ENCODE data around the gene ARHGAP24. TPM values are rescaled to one million over a fixed set of nuclear protein-coding genes. Genes with fewer than 3 reads are reported as not detected.
"Not testable (repeated sequence)": the region's sequence is repeated elsewhere in the genome, so short reads cannot be mapped to it uniquely, and the experiment has no call there.

ARHGAP24 gene
- total RNA-seq, 1 experiment from 2014 or later: 35.7 TPM

DNA sequence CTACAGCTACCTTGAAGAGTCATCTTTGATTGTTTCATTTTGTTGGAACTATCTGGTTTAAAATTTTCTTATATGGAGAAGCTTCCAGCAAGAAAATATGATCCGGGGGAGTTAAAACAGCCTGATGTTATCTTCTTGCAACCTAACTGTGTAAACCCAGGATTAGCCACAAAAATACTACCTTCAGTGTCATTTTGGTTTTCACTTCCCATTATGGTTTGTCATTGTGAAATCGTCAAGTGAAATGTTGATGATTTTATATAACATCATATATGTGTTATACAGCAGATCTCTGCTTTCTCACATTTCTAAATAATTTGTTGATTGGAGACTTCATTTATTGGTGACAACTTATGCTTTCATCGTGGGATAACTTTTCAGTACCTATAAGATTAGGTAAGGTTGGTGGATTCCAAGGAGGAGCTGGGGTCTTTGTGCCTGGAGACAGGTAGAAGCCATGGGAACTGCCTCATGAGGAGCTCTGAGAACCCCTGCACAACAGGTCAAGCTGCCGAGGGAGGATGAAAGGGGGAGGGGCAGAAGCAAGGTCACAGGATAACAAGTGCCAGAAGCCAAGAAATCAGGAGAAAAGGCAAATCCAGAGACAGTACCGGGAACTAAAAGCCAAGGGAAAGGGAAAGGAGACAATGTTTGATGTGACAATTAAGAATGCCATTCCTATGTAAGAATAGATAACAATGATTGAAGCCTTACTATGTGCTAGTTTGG lies 7.2 kb downstream of the ARHGAP24 start:
- no peak for DNase-seq (ENCODE audit: low read depth)

DNA sequence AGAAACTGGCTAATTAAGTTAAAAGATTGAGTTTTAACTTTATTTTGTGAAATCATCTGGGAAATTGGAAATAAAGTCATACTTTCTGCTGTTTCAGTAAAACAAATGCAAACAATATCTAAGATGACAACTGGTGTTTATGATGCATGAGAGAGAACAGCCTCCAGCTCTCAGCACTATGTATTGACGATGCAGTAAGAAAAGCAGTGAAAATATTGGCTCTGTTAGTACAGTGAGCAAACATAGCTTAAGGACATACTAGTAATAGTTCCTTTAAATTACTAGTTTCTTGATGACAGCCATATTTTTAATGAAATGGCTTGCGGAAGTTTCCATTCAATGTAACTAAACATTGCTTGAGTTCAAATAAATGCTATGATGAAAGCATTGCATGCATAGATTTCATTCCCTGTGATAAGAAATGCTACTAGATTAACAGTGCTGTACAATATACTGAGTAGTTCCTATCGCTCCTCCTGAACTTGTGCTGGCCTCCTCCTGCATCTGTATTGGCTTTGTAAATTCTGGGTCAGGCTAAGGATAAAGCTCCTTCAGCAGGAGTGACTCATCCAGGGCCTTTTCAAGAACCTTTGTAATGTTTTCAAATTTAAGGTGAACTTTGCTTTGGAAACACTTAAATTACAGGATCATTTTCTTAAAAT lies 11.6 kb downstream of the ARHGAP24 start:
- peak; percentile 51 for DNase-seq (ENCODE audit: low read depth)

DNA sequence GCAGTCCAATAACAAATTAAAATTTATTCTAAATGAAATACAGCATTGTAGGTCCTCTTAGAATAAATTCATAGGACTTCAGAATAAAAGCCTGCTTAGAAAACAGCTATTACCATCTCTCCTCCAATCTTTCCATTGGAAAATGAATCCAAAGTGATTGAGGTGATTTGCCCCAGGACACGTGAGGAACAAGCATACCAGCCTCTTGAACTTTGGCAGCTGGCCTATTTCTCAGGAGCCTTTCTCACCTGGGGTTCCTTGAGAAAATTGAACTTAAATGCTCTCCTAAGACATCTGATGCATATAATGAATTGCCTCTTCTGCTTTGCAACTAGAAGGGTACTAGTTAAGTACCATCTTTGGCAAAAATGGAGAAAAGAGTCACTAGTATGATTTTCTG lies 13.5 kb downstream of the ARHGAP24 start:
- no peak for DNase-seq (ENCODE audit: low read depth)

DNA sequence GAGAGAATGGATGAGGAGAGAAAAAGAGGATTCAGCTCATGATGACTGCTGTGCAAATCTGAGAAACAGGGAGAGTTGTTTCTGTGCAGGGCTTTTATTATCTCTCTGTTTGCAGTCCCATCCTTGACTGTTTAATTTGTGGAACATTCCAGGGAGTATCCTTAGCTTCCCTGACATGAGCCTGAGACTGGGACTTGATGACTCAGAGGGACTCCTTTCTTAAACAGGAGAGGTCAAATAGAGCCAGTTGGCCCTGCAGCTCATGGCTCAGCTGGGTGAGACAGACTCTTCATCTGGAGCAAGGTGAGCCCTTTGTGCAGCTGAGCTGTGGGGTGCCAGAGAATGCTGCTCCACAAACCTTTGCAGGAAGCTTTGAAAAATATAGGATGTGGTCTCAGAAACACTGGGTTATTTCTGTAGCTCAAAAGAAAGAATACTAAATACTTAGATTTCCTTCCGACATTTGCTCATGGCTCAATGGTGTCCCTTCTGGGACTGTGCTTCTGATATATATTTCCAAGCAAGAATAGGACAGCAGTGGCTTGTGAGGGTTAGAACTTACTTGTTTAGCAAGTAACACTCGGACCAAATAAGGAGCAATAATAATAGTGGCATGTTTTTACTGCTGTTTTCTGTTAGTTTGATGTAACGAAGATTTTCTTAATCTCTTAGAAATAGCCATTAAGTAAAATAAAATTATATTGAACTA lies 14.5 kb downstream of the ARHGAP24 start:
- peak; percentile 91 for DNase-seq (ENCODE audit: low read depth)

DNA sequence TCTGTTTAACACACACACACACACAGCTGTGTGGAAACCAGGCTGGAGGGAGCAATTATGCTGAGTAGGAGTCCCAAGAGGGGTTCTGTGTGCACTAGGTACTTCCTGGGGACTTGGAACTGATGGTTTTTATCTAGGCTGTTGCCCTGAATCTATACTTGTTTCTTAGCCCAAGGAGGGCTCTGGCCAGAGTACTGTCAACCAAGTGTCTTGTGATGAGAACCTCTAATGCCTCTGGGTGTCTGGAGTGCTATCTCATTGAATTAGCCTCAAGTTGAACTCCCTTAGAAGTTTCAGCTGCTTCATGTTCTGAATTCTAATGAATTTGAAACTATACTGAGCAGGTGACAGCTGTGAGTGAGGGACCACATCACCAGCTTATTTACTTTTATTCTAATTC lies 16.6 kb downstream of the ARHGAP24 start:
- DNase-seq (ENCODE audit: low read depth): peak; percentile 50

DNA sequence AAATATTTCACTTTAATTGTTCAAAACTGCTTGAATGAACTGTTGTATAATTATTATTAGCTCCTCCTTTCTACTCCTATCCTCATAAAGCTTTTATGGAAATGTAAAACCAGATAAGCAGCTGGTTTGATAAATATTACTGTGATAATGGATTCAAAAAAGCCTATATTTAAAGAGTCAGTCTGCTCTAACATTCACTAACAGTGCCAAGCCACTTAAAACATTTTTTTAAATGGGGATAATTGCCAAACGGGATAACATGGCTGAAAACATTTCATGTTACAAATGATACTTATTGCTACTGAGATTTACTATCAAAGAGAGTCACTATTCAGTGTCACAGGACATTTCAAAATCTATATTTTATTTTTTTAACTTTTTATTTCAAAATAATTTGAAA lies 17.4 kb downstream of the ARHGAP24 start:
- no peak for DNase-seq (ENCODE audit: low read depth)

DNA sequence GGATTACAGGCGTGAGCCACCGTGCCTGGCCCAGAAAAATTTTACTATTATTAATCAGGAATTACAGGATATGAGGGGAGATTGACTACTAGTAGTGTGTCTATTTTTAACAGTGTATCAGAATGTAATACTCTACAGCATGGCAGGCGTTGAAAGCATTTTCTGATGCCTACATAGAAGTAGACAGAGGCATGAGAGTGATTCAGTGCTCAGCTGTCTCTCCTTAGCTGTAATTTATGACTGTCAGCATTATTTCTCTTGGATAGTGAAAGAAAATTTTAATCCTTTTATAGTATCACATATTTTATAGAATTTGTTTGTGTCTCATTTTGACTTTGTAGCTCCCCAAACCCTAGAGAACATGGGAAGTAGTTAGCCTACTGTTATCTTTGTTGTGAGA lies 20.7 kb downstream of the ARHGAP24 start:
- DNase-seq (ENCODE audit: low read depth): peak; percentile 73

DNA sequence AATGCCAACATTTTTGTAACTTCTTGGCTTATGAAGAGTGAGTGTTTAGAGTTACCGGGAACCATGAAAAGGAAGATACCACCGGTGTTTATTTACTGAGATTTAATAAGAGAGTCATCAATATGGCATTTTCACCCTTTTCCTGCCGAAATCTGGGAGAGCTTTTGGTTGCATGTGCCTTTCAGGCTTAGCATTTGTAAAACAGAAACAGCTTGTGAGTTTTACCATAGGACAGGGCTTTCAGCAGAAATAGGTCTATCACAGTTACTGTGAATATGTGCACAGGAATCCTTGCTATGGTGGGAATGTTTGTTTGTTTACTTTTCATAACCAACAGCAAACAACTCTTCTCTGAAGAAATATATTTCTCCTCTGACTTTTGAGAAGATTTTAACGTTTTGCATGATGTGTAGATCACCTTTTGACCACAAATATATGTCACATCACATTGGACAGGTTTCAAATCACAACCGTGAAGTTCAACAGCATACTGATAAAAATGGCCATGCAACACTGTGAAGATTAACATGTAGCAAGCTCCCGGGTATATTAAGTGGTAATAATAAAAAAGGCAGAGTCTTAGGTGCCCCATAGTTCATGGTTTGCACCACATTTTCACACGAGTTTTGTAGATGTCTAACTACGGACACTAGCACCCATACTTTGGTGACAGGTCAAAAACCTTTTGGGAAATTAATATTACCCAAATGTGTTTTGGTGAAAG lies 21.3 kb downstream of the ARHGAP24 start:
- DNase-seq (ENCODE audit: low read depth): peak; percentile 77

DNA sequence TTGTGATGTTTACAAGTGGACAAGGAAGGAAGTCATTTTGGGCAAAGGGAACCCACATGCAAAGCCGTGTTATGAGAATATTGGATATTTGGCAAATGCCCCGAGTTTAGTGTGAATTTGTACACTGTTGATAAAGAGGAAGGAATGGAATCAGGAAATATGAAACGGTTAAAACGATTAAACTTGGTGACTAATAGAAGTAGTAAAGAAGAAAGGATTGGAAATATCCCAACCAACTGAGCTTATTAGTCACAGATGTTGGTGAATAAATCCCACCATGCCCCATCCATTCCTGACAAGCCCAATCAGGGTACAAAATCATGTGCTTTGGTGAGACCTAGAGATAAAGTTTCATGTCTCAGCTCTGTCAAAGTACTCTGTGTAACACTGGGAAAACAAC lies 22.0 kb downstream of the ARHGAP24 start:
- peak; percentile 97 for DNase-seq (ENCODE audit: low read depth)

DNA sequence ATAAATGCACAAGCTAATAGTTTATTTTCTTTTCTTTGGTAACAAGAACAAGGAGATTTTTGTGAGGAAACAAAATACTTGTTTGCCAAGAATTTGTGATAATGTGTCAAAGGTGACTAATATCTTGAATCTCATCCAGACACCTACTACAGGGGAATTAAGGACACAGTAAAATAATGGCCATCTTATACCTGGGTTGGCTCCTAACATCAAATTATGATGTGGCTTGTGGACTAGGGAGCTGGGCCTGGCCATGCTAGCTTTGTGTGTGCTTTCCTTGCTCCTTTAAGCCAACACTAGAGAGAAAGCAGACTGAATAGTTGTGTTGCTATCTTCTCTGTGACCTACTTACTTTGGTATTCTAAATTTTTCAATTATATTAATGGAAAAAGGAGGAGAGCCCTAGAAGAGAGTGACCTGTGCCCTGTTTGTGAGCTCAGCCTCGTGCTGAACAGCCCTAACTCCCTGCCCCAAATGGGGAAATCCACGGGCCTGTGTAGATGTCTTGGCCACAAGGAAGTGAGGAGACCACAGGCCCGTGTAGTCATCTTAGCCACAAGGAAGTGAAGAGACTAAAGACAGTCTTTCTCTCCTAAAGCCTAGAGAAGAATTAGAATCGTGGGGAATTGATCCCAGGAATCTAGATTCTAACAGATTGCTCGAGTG lies 23.3 kb downstream of the ARHGAP24 start:
- peak; percentile 90 for DNase-seq (ENCODE audit: low read depth)

DNA sequence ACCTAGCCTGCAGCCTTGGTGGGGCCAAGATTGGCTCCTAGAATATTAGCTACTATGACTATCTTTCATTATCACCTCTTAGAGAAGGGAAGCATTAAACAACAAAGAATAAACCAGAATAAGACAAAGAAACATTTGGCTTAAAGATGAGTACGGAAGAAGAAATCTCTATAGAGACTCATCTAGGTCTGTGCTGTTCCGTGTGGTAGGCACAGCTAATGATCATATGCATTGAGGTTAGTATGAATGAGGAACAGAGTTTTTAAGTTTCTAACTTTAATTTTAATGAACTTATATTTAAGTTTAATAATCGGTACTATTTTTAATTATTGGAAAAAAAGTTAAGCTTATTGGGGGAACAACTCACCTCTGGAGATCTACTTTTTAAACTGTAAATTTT lies 24.6 kb downstream of the ARHGAP24 start:
- DNase-seq (ENCODE audit: low read depth): no peak

DNA sequence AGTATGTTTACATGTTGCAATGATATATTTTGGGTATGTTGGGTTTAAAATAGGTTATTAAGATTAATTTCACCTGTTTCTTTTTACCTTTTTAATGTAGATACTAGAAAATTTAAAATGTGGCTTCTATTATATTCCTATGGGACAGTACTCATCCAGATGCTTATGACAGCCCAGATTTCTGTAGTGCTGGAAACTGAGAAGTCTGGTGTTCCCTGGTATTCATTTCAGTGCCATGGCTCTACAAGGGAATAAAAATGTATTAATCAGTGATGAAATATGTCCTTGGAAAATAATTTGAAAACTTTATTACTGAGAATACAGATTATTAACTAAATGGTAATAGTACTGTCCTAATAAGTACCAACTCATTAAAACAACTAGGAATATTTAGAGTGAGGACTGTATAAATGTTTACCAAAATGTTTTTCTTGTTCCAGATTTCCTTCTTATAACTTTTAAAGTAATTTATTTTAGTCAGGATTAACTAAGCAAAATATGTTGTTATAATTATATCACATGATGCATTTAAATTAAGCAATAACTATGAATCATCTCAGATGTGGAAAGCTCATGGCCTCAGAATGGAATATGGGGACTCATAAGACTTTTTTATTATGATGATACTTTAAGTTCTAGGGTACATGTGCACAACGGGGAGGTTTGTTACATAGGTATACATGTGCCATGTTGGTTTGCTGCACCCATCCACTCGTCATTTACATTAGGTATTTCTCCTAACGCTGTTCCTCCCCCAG lies 25.3 kb downstream of the ARHGAP24 start:
- DNase-seq (ENCODE audit: low read depth): peak; percentile 56

DNA sequence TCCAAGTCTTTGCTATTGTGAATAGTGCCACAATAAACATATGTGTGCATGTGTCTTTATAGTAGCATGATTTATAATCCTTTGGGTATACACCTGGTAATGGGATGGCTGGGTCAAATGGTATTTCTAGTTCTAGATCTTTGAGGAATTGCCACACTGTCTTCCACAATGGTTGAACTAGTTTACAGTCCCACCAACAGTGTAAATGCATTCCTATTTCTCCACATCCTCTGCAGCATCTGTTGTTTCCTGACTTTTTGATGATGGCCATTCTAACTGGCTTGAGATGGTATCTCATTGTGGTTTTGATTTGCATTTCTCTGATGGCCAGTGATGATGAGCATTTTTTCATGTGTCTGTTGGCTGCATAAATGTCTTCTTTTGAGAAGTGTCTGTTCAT lies 26.2 kb downstream of the ARHGAP24 start:
- not testable (repeated sequence) for DNase-seq (ENCODE audit: low read depth)

DNA sequence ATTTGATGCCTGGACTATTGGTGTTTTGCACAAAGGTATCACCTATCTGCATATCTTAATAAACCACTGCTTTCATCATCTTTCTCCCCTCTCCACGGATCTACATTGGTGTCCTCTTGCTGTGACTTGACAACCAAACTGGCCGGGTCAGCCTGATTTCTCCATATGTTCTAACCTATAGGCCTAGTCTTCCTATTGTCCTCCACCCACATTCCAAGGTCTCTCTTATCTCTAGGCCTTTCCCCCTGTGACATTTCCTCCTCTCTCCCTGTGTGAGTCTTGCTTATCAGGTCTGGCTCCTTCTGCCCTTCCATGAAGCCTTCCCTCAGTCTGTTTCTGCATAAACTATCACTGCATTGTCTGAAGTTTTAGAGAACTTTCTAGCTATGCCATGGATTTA lies 33.7 kb downstream of the ARHGAP24 start:
- DNase-seq (ENCODE audit: low read depth): no peak

DNA sequence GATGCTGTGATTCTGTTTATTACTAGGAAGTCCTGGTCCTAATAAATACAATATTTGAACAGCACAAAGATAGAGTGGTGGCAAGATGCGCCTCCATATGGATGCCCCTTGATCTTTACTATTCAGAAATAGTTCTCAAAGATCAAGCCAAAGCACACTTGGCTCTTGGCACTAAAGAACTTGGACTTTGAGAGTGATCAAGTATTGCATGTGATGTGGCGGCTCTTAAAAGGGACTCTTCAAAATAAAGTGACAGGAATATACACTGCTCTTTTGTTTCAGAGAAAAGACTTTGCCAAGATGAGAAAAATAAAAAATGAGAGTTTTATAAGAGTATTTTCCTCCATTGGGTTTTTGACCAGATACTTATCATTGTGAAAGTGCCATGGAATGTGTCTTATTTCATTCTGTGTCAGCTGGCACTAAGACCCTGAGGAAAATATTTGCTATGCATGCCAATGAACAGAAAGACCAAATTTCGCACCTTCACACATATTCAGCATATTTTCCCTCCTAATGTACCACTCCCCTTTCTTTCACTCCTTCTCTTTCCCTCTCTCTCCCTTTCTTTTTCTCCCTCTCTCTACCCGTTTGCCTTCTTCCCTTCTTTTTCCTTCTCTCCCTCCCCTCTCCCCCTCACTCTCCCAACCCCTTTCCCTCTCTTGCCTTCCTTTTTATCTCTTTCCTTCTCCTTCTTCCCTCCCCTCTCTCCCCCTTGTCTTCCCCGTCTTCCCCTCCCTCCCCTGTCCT lies 35.1 kb downstream of the ARHGAP24 start:
- DNase-seq (ENCODE audit: low read depth): no peak

DNA sequence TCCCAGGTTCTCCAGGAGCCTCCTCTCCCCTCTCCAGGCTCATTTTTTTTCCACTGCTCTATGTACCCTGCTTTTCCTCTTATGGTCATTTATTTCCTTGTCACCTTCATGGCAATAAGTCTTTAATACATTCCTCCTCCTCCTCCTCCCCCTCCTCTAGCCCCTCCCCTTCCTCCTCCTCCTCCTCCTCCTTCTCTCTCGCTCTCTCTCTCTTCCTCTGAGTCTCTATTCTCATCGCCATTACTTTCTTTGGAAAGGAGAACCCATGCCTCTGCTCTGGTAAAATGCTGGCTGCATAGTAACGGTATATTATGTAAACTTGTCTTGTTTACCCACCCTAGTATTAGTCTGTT lies 35.7 kb downstream of the ARHGAP24 start:
- no peak for DNase-seq (ENCODE audit: low read depth)

DNA sequence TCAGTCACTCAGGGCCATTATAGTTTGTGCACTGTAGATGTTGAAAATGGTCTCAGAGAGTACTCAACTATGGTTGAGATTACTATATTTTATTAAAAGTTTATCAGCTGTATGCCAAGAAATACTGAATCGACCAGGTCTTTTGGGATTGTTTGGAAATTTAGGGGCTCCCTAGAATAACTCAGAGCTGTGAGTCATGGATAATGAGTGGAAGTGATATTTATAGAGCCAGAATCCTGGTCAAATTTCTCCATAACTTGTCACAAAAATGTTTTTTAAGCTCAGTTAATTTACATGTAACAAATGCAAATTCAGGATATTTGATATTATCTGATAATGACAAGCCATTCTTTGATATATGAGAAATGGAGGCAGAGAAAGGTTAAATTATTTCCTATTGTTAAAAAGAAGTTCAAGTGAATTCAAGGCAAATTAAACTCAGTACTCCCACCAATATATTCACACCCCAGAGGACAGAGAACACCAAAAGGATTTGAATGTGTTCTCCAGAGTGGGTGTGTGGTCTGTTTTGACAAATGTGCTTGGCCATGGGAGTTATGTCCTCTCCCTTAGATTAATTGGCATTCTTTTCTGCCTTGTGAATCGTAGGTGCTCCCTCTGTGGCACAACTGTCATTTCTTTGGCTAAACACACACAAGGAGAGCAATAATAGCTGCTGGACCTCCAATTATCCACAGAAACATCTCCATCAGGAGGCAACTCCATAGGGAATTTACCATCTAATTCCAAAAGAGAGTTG lies 37.7 kb downstream of the ARHGAP24 start:
- peak; percentile 61 for DNase-seq (ENCODE audit: low read depth)

DNA sequence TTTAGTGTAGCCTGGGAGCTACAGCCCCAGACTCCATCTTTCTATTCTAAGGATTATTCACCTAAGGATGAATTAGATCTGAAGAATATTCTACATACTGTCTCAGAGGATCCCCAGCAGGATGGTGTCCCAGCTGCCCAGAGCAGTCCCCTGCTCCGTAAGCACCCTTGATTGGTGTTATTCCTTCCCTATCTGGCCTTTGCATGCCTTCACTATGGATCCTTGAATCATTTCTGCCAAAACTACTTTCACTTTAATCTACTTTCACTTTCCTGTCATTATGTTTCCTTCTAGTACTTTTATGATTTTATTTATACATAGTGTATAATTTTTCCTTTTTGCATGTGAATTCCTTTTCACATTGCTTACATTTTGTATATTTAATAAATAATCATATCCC lies 39.2 kb downstream of the ARHGAP24 start:
- DNase-seq (ENCODE audit: low read depth): no peak

DNA sequence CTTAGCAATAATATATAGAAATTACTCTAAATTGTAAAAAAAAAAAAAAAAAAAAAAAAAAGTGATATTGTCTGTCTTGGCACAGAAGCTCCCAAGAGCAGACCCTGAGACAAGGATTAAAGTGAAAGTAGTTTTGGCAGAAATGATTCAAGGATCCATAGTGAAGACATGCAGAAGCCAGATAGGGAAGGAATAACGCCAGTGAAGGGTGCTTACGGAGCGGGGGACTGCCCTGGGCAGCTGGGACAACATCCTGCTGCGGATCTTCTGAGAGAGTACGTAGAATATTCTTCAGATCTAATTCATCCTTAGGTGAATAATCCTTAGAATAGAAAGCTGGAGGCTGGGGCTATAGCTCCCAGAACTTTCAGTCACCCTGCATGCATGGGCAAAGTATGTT lies 39.8 kb downstream of the ARHGAP24 start:
- DNase-seq (ENCODE audit: low read depth): no peak
